Limb (tissue), 2 donors: ENCODE data around the gene UGT1A9.

ENCODE experiments used
- DNase-seq, 2 donors: peaks; one replicate each; pipeline ENCODE4 v3.0.0-alpha.2; 2016; ENCODE audit errors: extremely low spot score in 2 of 2

Gene UGT1A9

DNA sequence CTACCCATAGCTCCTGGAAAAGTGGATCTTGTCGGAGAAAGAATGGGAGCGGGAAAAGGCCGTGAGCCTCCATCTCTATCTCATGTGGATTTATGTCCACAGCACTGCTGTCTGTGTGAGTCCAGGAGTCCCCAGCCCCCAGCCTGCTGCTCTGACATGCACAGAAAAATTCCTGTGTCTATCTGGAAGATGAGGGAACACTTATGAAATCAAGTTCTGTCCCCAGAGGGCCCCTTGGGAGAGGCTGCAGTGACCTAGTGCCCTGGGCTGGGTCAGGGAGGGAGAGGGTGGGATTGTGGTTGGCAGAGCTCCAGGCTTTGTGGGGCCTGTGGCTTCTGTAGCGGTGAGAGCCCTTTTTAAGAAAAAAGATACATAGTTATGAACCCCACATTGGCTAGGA is 145.1 kb downstream of the UGT1A9 start:
- peak in 1 of 2 donors; percentile 20 for DNase-seq

DNA sequence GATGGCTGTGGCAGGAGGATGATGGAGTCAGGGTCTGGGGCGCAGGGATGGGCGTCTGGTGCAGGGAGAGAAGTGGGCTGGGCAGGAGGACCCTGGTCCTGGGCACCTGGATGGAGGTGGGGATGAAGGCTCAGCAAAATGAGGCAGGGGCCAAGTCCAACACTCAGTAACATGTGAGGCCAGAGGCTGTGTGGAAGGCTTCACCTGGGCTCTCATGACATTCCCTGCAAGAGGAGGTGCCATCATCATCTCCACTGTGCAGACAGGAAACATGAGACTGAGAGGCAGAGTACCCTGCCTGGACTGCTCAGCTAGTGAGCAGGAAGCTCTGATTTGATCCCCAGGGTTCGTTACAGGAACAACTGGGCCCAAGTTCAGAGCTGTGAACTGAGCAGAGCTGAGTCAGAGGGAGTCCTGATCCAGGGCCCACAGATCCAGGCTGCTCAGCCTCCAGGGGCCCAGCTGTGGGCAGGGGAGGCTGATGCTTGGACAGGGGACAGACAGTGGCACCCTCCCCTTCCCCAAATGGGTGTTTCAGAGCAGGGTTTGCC is 145.7 kb downstream of the UGT1A9 start:
- DNase-seq = peak in 1 of 2 donors; percentile 17

DNA sequence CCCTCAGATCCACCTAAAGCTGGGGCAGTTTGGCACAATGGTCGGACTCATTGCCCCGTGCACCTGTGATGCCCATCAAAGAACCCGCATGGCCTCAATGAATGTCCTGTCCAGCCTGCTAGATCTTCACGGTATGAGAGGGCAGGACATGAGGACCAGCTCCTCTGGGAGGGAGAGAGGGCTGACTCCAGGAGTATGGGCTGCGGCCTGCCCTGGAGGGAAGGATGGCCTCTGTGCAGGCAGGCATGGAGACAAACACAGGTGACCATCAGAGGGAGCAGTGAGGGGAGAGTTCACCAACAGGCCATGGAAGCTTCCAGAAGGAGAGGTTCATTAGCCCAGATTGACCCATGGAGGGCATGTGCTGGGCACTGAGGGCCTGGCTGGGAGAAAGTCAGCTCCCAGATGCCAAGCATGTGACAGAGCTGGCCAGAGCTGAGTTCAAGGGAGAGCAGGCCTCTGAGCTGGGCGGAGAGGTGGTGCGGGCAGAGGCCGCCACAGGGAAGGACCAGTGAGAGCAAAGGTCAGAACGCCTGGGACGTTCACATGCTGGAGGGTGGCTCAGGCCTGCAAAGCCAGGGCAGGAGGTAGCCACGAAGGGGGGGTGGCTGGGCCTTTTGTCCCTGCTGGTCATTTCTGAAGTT is 146.4 kb downstream of the UGT1A9 start:
- peak in 1 of 2 donors; percentile 11 for DNase-seq

DNA sequence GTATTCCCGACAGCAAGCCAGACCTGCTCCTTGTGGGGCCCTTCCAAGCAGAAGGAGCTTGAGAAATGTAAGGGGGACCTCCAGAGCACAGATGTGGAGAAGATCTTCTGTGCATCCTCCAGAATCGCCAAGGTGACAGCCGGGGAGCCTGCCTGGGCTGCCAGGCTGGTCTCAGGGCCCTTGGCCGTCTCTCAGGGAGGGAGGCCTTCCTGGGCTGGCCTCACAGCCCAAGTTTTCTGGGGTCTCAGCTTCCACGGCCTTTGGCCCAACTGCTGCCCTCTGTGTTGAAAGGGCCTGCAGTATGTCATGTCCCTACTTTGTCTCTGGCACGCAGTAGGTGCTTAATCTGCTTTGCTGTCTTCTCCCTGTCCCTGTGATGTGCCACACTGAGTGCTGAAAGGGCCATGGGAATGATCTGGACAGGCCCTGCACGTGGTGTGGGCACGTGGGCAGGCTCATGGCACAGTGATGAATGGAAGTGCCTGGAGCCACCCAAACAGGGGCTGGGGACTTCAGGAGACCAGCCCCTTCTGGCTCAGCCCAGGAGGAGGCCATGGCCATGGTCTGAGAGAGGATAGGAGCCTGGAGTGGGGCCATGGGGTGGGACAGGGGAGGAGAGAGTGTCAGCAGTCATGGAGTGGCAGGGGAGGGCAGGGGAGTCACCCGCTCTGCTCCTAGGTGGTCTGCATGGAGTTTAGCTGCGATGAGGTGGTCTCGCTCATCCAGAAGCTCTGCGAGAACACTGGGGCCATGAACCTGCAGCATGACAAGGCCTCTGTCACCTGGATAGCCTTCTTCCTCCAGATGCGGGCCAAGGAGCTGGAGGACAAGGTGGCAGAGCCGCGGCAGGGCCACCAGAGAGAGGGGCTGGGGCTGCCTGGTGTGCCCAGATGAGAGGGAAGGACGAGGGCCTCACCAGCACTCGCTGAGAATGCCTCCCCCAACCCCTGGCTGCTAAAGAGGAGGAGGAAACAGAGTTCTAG is 147.2 kb downstream of the UGT1A9 start:
- DNase-seq = peak in 1 of 2 donors; percentile 15

DNA sequence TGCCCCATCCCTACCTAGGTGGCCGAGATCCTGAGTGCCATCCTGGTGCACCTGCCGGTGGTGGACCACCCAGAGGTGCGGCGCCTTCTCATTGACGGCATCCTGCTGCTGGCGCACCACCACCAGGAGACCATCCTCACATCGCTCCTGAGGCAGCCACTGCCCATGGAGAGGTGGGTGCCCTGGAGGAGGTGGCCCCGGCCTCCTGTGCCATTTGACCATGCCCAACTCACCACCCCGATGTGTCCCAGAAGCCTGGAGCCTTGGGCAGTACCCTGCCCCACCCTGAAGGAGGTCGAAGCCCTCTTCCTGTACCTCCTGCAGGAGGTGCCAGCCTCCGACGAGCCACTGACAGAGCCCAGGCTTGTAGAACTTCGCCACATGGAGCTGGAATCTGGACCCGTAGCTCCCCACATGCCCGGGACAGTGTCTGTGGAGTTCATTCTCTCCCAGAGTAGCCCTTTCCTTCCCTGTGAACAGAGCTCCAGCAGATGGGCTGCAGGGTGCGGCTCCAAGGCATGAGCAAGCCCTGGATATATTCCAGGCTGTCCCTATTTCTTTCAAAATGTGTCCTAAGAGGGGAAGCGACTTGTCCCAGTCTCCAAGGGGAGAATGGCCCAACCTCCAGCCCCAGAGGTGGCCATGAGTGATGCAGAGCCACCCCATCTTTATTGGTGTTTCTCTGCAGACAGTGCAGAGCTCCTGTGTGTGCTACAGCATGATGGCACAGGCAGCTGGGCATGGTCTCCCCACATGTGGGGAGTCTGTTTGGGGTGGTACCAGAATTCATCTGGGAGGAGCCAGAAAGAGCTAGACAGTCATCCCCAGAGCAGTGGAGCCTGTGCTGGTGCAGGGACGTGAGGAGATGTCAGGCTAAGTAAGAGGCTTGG is 148.4 kb downstream of the UGT1A9 start:
- DNase-seq = peak in 1 of 2 donors; percentile 8

DNA sequence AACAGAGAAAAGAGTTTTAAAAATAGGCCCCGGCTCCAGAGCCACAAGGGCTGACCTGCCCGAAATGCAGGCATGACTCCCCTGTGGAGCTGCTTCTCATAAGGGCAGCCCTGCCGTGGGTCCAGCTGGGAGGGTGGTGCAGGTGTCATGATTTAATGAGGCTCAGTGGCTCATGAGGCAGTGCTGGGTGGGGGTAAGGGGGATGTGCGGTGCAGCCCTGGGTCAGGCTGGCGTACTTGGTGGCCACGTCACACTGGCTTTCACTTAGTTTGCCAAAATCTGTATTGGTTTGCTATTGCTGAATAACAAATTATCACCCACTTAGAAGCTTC is 149.0 kb downstream of the UGT1A9 start:
- DNase-seq = peak in 1 of 2 donors; percentile 4

DNA sequence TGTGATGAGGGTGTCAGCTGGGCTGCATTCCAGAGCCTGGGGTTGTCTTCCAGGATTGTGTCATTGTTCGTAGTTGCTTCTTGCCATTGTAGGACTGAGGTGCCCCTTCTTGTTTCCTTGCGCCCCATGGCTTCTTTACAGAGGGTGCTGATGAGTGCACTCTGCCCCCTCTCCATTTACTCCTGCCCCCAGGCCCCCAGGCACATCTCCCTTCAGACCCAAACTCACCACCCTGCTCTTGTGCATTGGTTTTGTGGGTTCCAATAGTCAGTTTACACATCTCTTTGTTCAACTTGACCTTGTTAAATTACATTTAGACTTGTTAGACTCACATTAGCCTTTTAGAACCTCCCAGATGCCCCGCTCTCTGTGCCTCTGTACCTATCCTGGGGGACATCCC is 149.5 kb downstream of the UGT1A9 start:
- DNase-seq = peak in 1 of 2 donors; percentile 5

DNA sequence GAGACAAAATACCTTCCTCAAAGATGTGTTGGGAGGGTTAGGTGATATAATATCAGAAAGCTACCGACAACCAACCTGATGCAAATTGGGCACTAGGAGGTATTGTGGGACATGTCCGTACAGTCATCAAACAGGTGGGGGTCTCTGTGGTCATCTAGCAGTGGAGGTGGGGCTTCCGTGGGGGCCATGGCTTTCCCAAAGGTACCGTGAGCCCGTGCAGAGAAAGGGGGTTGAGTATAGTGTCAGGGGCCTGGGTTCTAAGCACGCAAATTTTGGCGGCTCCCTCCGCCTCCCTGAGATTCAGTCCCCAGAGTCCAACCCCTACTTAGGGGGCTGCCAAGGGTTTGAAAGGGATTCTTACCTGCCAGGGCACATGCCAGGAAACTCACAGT is 150.0 kb downstream of the UGT1A9 start:
- DNase-seq = no peak

DNA sequence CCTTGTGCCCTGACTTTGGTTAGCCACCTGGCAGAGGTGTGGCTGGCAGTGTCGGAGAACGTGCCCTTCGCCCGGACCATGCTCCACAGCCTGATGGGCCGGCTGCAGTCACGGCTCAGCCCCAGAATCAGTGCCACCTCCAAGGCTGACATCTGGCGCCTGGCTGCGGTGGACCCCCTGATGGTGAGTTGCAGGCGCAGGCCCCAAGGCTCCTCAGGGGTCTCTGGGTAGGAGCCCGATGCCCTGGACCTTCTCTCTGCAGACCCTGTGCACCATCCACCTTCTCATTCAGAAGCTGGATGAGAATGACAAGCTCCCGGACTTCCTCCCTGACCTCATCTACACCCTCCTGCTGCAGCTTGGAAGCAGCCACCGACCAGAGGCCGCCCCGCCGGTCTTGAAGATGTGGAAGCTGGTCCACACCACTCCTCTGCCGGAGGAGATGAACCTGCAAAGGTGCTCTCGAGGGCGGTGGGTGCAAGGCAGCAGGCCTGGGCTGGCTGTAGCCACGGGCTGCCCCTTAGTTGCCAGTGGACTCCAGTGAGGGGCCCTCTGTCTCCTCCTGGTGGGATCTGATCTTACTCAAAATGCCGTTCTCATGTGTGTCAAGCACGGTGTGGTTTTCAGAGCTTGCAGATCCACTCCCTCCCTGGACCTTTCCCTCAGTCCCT is 150.5 kb downstream of the UGT1A9 start:
- DNase-seq = peak in 1 of 2 donors; percentile 14
